Measurements from ENCODE around the gene ZNF354B.
A peak's percentile ranks its signal among the peaks of the same experiment; 100 is the strongest.

The ZNF354B gene

GRCh38 chr5:178883815-178884430, 24.2 kb downstream of the ZNF354B start:
- no peaks in the 10 kb centered on the region for H3K4me1 ChIP-seq (ENCODE audit: insufficient read depth, low read length)
- no peak overlapping the region for H3K4me3 ChIP-seq (ENCODE audit: low read depth in 1 of 2, low read length in 2 of 2)
- no peaks in the 10 kb centered on the region for H3K27me3 ChIP-seq (ENCODE audit: control insufficient read depth in 1 of 2, insufficient read depth in 2 of 2, low read length in 2 of 2)
- no peak overlapping the region for H3K27ac ChIP-seq (ENCODE audit: low read depth, low read length)
- H3K36me3 ChIP-seq (ENCODE audit: insufficient read depth, low read length): peaks cover 36% of the 10 kb centered on the region
- H3K9me3 ChIP-seq (ENCODE audit: low read length): peaks cover 33% of the 10 kb centered on the region
- H3K9ac ChIP-seq (ENCODE audit: low read length): no peak overlapping the region

GRCh38 chr5:178895615-178896571, 36.1 kb downstream of the ZNF354B start, which contains the start of gene ZFP2:
TSS of gene ZFP2 (plus strand) at chr5:178895913. CDS start at chr5:178931314, 35,401 bp downstream.
- no peaks in the 10 kb centered on the region for H3K27me3 ChIP-seq (ENCODE audit: control insufficient read depth in 1 of 2, insufficient read depth in 2 of 2, low read length in 2 of 2)
- H3K9me3 ChIP-seq (ENCODE audit: low read length): no peaks in the 10 kb centered on the region
- peak within 1 kb of the TSS; percentile 55 for H3K27ac ChIP-seq (ENCODE audit: low read depth, low read length)
- no peaks in the 10 kb centered on the region for H3K36me3 ChIP-seq (ENCODE audit: insufficient read depth, low read length)
- no peaks in the 10 kb centered on the region for H3K4me1 ChIP-seq (ENCODE audit: insufficient read depth, low read length)
- H3K4me3 ChIP-seq (ENCODE audit: low read depth in 1 of 2, low read length in 2 of 2): peak within 1 kb of the TSS; percentile 82 to 84
- peak within 1 kb of the TSS; percentile 57 for H3K9ac ChIP-seq (ENCODE audit: low read length)

GRCh38 chr5:178899289-178899688, 39.5 kb downstream of the ZNF354B start:
- Histone ChIP-seq H3K9me3 (ENCODE audit: low read length) (no peaks in the 10 kb centered on the region), H3K36me3 (ENCODE audit: insufficient read depth, low read length) (no peaks in the 10 kb centered on the region), H3K4me3 (ENCODE audit: low read depth in 1 of 2, low read length in 2 of 2) (no peak overlapping the region), H3K27me3 (ENCODE audit: control insufficient read depth in 1 of 2, insufficient read depth in 2 of 2, low read length in 2 of 2) (no peaks in the 10 kb centered on the region), H3K27ac (ENCODE audit: low read depth, low read length) (no peak overlapping the region), H3K9ac (ENCODE audit: low read length) (no peak overlapping the region), H3K4me1 (ENCODE audit: insufficient read depth, low read length) (no peaks in the 10 kb centered on the region)

- Histone ChIP-seq H3K4me1 (ENCODE audit: insufficient read depth, low read length) (no peaks in the 10 kb centered on the region), H3K36me3 (ENCODE audit: insufficient read depth, low read length) (peaks cover 6% of the 10 kb centered on the region), H3K27ac (ENCODE audit: low read depth, low read length) (no peak overlapping the region), H3K4me3 (ENCODE audit: low read depth in 1 of 2, low read length in 2 of 2) (no peak overlapping the region), H3K9ac (ENCODE audit: low read length) (no peak overlapping the region), H3K27me3 (ENCODE audit: control insufficient read depth in 1 of 2, insufficient read depth in 2 of 2, low read length in 2 of 2) (no peaks in the 10 kb centered on the region), H3K9me3 (ENCODE audit: low read length) (no peaks in the 10 kb centered on the region)
These were observed 43.1 kb downstream of the ZNF354B start for GRCh38 chr5:178902849-178903248.

GRCh38 chr5:178931846-178932760, 72.3 kb downstream of the ZNF354B start:
- H3K9me3 ChIP-seq (ENCODE audit: low read length): peaks cover 73% of the 10 kb centered on the region
- peaks cover 31% of the 10 kb centered on the region for H3K36me3 ChIP-seq (ENCODE audit: insufficient read depth, low read length)
- H3K27me3 ChIP-seq (ENCODE audit: control insufficient read depth in 1 of 2, insufficient read depth in 2 of 2, low read length in 2 of 2): no peaks in the 10 kb centered on the region
- no peak overlapping the region for H3K9ac ChIP-seq (ENCODE audit: low read length)
- H3K27ac ChIP-seq (ENCODE audit: low read depth, low read length): no peak overlapping the region
- no peaks in the 10 kb centered on the region for H3K4me1 ChIP-seq (ENCODE audit: insufficient read depth, low read length)
- H3K4me3 ChIP-seq (ENCODE audit: low read depth in 1 of 2, low read length in 2 of 2): peak overlapping the region in 1 of 2 donors; percentile 12
